ENCODE data around the gene AUTS2.

Gene AUTS2

GRCh38 chr7:69588773-69589172 is 9.5 kb upstream of the AUTS2 start:
- Histone ChIP-seq H2BK120ac (ENCODE audit: low read depth, low read length) (no peak overlapping the region), H3K9ac (ENCODE audit: low read length) (no peak overlapping the region), H2BK15ac (replicated peaks; ENCODE audit: low read depth) (no peak overlapping the region), H3K4me3 (ENCODE audit: low read length) (no peak overlapping the region), H3K79me1 (ENCODE audit: low read length) (no peaks in the 10 kb centered on the region), H3K18ac (ENCODE audit: low read length) (no peak overlapping the region), H3K27ac (ENCODE audit: low read depth, low read length) (no peak overlapping the region), H3K36me3 (ENCODE audit: control insufficient read depth, insufficient read depth, low read length) (no peaks in the 10 kb centered on the region), H3K27me3 (ENCODE audit: insufficient read depth, low read length, poor library complexity) (no peaks in the 10 kb centered on the region), H4K8ac (ENCODE audit: low read depth, low read length) (no peak overlapping the region), H3K56ac (ENCODE audit: low read length) (no peak overlapping the region), H2BK5ac (ENCODE audit: low read length) (no peak overlapping the region), H4K5ac (ENCODE audit: low read length) (no peak overlapping the region), H3K23ac (ENCODE audit: low read length) (no peak overlapping the region), H3K4me2 (ENCODE audit: low read length) (no peak overlapping the region), H3K4ac (ENCODE audit: low read depth, low read length) (no peak overlapping the region), H2AK5ac (ENCODE audit: low read length) (no peak overlapping the region), H3K79me2 (ENCODE audit: control insufficient read depth, insufficient read depth, low read length) (no peaks in the 10 kb centered on the region), H3K4me1 (ENCODE audit: control insufficient read depth, low read depth, low read length) (no peaks in the 10 kb centered on the region)
- DNase-seq: peak; percentile 26
- no CpG with 5 or more reads among the region's 5 CpGs for WGBS (ENCODE audit: extremely low coverage, insufficient coverage, low lambda C conversion rate)

- Histone ChIP-seq H3K4me1 (ENCODE audit: control insufficient read depth, low read depth, low read length) (no peaks in the 10 kb centered on the region), H3K23ac (ENCODE audit: low read length) (no peak overlapping the region), H2AK5ac (ENCODE audit: low read length) (no peak overlapping the region), H3K27ac (ENCODE audit: low read depth, low read length) (no peak overlapping the region), H3K79me1 (ENCODE audit: low read length) (no peaks in the 10 kb centered on the region), H3K9ac (ENCODE audit: low read length) (no peak overlapping the region), H3K18ac (ENCODE audit: low read length) (no peak overlapping the region), H3K36me3 (ENCODE audit: control insufficient read depth, insufficient read depth, low read length) (no peaks in the 10 kb centered on the region), H3K27me3 (ENCODE audit: insufficient read depth, low read length, poor library complexity) (peaks cover 10% of the 10 kb centered on the region), H2BK15ac (replicated peaks; ENCODE audit: low read depth) (no peak overlapping the region), H3K4ac (ENCODE audit: low read depth, low read length) (no peak overlapping the region), H2BK120ac (ENCODE audit: low read depth, low read length) (no peak overlapping the region), H4K5ac (ENCODE audit: low read length) (no peak overlapping the region), H3K4me2 (ENCODE audit: low read length) (no peak overlapping the region), H2BK5ac (ENCODE audit: low read length) (no peak overlapping the region), H3K4me3 (ENCODE audit: low read length) (no peak overlapping the region), H3K56ac (ENCODE audit: low read length) (no peak overlapping the region), H4K8ac (ENCODE audit: low read depth, low read length) (no peak overlapping the region), H3K79me2 (ENCODE audit: control insufficient read depth, insufficient read depth, low read length) (no peaks in the 10 kb centered on the region)
- no CpG with 5 or more reads among the region's 14 CpGs for WGBS (ENCODE audit: extremely low coverage, insufficient coverage, low lambda C conversion rate)
- DNase-seq: no peak
Measured at GRCh38 chr7:69591805-69592204, 6.5 kb upstream of the AUTS2 start.

- Histone ChIP-seq H4K5ac (ENCODE audit: low read length) (no peak overlapping the region), H3K79me1 (ENCODE audit: low read length) (no peaks in the 10 kb centered on the region), H3K56ac (ENCODE audit: low read length) (no peak overlapping the region), H4K8ac (ENCODE audit: low read depth, low read length) (no peak overlapping the region), H3K27ac (ENCODE audit: low read depth, low read length) (no peak overlapping the region), H3K4ac (ENCODE audit: low read depth, low read length) (no peak overlapping the region), H3K4me3 (ENCODE audit: low read length) (no peak overlapping the region), H3K36me3 (ENCODE audit: control insufficient read depth, insufficient read depth, low read length) (no peaks in the 10 kb centered on the region), H2BK120ac (ENCODE audit: low read depth, low read length) (no peak overlapping the region), H3K4me2 (ENCODE audit: low read length) (no peak overlapping the region), H3K79me2 (ENCODE audit: control insufficient read depth, insufficient read depth, low read length) (no peaks in the 10 kb centered on the region), H3K18ac (ENCODE audit: low read length) (no peak overlapping the region), H3K4me1 (ENCODE audit: control insufficient read depth, low read depth, low read length) (no peaks in the 10 kb centered on the region), H2BK15ac (replicated peaks; ENCODE audit: low read depth) (no peak overlapping the region), H3K9ac (ENCODE audit: low read length) (no peak overlapping the region), H2BK5ac (ENCODE audit: low read length) (no peak overlapping the region), H3K27me3 (ENCODE audit: insufficient read depth, low read length, poor library complexity) (peaks cover 10% of the 10 kb centered on the region), H3K23ac (ENCODE audit: low read length) (no peak overlapping the region), H2AK5ac (ENCODE audit: low read length) (no peak overlapping the region)
- WGBS (ENCODE audit: extremely low coverage, insufficient coverage, low lambda C conversion rate): no CpG with 5 or more reads among the region's 2 CpGs
- DNase-seq: no peak
Measured at GRCh38 chr7:69593511-69593910, 4.8 kb upstream of the AUTS2 start.

GRCh38 chr7:69595415-69595814 is 2.9 kb upstream of the AUTS2 start:
- no peak overlapping the region for H3K18ac ChIP-seq (ENCODE audit: low read length)
- H3K9ac ChIP-seq (ENCODE audit: low read length): no peak overlapping the region
- H2BK5ac ChIP-seq (ENCODE audit: low read length): no peak overlapping the region
- no peaks in the 10 kb centered on the region for H3K79me2 ChIP-seq (ENCODE audit: control insufficient read depth, insufficient read depth, low read length)
- no peak overlapping the region for H3K23ac ChIP-seq (ENCODE audit: low read length)
- no peak overlapping the region for H3K27ac ChIP-seq (ENCODE audit: low read depth, low read length)
- H3K56ac ChIP-seq (ENCODE audit: low read length): no peak overlapping the region
- H4K8ac ChIP-seq (ENCODE audit: low read depth, low read length): no peak overlapping the region
- H2AK5ac ChIP-seq (ENCODE audit: low read length): no peak overlapping the region
- H3K4me2 ChIP-seq (ENCODE audit: low read length): no peak overlapping the region
- no peak overlapping the region for H2BK120ac ChIP-seq (ENCODE audit: low read depth, low read length)
- no peaks in the 10 kb centered on the region for H3K4me1 ChIP-seq (ENCODE audit: control insufficient read depth, low read depth, low read length)
- no CpG with 5 or more reads among the region's 1 CpG for WGBS (ENCODE audit: extremely low coverage, insufficient coverage, low lambda C conversion rate)
- H3K27me3 ChIP-seq (ENCODE audit: insufficient read depth, low read length, poor library complexity): peaks cover 10% of the 10 kb centered on the region
- H2BK15ac ChIP-seq (replicated peaks; ENCODE audit: low read depth): no peak overlapping the region
- peaks cover 1% of the 10 kb centered on the region for H3K79me1 ChIP-seq (ENCODE audit: low read length)
- no peak for DNase-seq
- H3K4ac ChIP-seq (ENCODE audit: low read depth, low read length): no peak overlapping the region
- H3K36me3 ChIP-seq (ENCODE audit: control insufficient read depth, insufficient read depth, low read length): no peaks in the 10 kb centered on the region
- H4K5ac ChIP-seq (ENCODE audit: low read length): no peak overlapping the region
- no peak overlapping the region for H3K4me3 ChIP-seq (ENCODE audit: low read length)

GRCh38 chr7:69596056-69596455 is 2.2 kb upstream of the AUTS2 start:
- H2BK120ac ChIP-seq (ENCODE audit: low read depth, low read length): no peak overlapping the region
- no peak overlapping the region for H2AK5ac ChIP-seq (ENCODE audit: low read length)
- no peak overlapping the region for H3K23ac ChIP-seq (ENCODE audit: low read length)
- H3K27ac ChIP-seq (ENCODE audit: low read depth, low read length): no peak overlapping the region
- no peak overlapping the region for H4K8ac ChIP-seq (ENCODE audit: low read depth, low read length)
- H3K4me2 ChIP-seq (ENCODE audit: low read length): no peak overlapping the region
- no peaks in the 10 kb centered on the region for H3K36me3 ChIP-seq (ENCODE audit: control insufficient read depth, insufficient read depth, low read length)
- H3K4me1 ChIP-seq (ENCODE audit: control insufficient read depth, low read depth, low read length): no peaks in the 10 kb centered on the region
- no peak overlapping the region for H3K4me3 ChIP-seq (ENCODE audit: low read length)
- no peak overlapping the region for H2BK5ac ChIP-seq (ENCODE audit: low read length)
- H2BK15ac ChIP-seq (replicated peaks; ENCODE audit: low read depth): no peak overlapping the region
- no peak overlapping the region for H3K9ac ChIP-seq (ENCODE audit: low read length)
- H3K27me3 ChIP-seq (ENCODE audit: insufficient read depth, low read length, poor library complexity): peaks cover 10% of the 10 kb centered on the region
- H3K79me1 ChIP-seq (ENCODE audit: low read length): peaks cover 2% of the 10 kb centered on the region
- no peak for DNase-seq
- H3K4ac ChIP-seq (ENCODE audit: low read depth, low read length): no peak overlapping the region
- no peak overlapping the region for H3K18ac ChIP-seq (ENCODE audit: low read length)
- no peak overlapping the region for H4K5ac ChIP-seq (ENCODE audit: low read length)
- no CpG with 5 or more reads among the region's 7 CpGs for WGBS (ENCODE audit: extremely low coverage, insufficient coverage, low lambda C conversion rate)
- H3K79me2 ChIP-seq (ENCODE audit: control insufficient read depth, insufficient read depth, low read length): peaks cover 1% of the 10 kb centered on the region
- no peak overlapping the region for H3K56ac ChIP-seq (ENCODE audit: low read length)

GRCh38 chr7:69596723-69597277 is 1.5 kb upstream of the AUTS2 start:
- Histone ChIP-seq H3K79me1 (ENCODE audit: low read length) (peaks cover 8% of the 10 kb centered on the region), H3K36me3 (ENCODE audit: control insufficient read depth, insufficient read depth, low read length) (no peaks in the 10 kb centered on the region), H3K56ac (ENCODE audit: low read length) (peak overlapping the region; percentile 69), H2BK120ac (ENCODE audit: low read depth, low read length) (no peak overlapping the region), H3K27ac (ENCODE audit: low read depth, low read length) (no peak overlapping the region), H3K9ac (ENCODE audit: low read length) (peak overlapping the region; percentile 56), H3K27me3 (ENCODE audit: insufficient read depth, low read length, poor library complexity) (peaks cover 14% of the 10 kb centered on the region), H2AK5ac (ENCODE audit: low read length) (no peak overlapping the region), H3K4me3 (ENCODE audit: low read length) (peak overlapping the region; percentile 28), H2BK5ac (ENCODE audit: low read length) (no peak overlapping the region), H4K5ac (ENCODE audit: low read length) (no peak overlapping the region), H3K18ac (ENCODE audit: low read length) (peak overlapping the region; percentile 79), H3K23ac (ENCODE audit: low read length) (no peak overlapping the region), H3K4ac (ENCODE audit: low read depth, low read length) (peak overlapping the region; percentile 57), H2BK15ac (replicated peaks; ENCODE audit: low read depth) (no peak overlapping the region), H4K8ac (ENCODE audit: low read depth, low read length) (no peak overlapping the region), H3K4me1 (ENCODE audit: control insufficient read depth, low read depth, low read length) (no peaks in the 10 kb centered on the region), H3K4me2 (ENCODE audit: low read length) (peak overlapping the region; percentile 93), H3K79me2 (ENCODE audit: control insufficient read depth, insufficient read depth, low read length) (peaks cover 6% of the 10 kb centered on the region)
- no CpG with 5 or more reads among the region's 16 CpGs for WGBS (ENCODE audit: extremely low coverage, insufficient coverage, low lambda C conversion rate)
- no peak for DNase-seq

Measured in mesendoderm (in vitro differentiated cells).